ENCODE measurements around the gene BTN1A1. TPM values are rescaled to one million over a fixed set of nuclear protein-coding genes. Genes with fewer than 3 reads are reported as not detected.
"Not testable (repeated sequence)": the region's sequence is repeated elsewhere in the genome, so short reads cannot be mapped to it uniquely, and the experiment has no call there.

The BTN1A1 gene
- total and polyA plus RNA-seq, 2 donors (not counting 1 experiment from before 2014, with no cell fraction given): 0.42 to 0.74 TPM

DNA sequence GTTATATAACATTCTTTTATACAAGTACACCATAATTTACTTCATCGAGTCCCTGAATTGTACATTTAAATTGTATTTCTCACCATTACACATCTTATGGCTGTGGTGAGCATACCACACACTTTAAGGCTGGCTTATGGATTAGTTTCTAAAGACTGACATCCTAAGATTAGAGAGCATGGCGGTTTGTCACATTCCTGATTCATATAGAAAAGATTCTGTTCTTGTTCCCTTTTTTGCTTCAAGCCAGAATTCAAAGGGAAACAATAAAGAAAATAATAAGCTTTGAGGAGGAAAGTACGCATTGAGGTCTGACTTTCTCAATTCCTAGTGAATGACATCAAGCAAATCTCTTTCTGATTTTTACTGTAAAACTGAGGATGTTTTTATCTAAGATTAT is 2.5 kb downstream of the BTN1A1 start:
- H2AFZ ChIP-seq (ENCODE audit: insufficient read depth, low read depth, low read length, poor library complexity, severe bottlenecking): no peak overlapping the region
- H3K4me2 ChIP-seq (replicated peaks; ENCODE audit: low read depth, low read length, poor library complexity, severe bottlenecking): peak overlapping the region; percentile 79
- no peak overlapping the region for H3K27ac Mint-ChIP-seq
- ATAC-seq (ENCODE audit: low read depth) (no peak), DNase-seq (no peak)
- intact Hi-C loops (cut with micrococcal nuclease): loop anchor here (2.0 kb wide), 1 partner anchor 18 kb away; no protein-coding TSS in a partner anchor
- H3K4me1 ChIP-seq (ENCODE audit: control insufficient read depth in 2 of 2, insufficient read depth in 2 of 2, low read length in 2 of 2): peaks cover 18% of the 10 kb centered on the region in 2 donors
- H3K4me1 Mint-ChIP-seq: peaks cover 21% of the 10 kb centered on the region
- ChIA-PET CTCF (interaction anchor here (1.2 kb wide), 1 partner anchor 51 kb away, joined by 3 read pairs; no protein-coding TSS in a partner anchor), POLR2A (interaction anchor here (1.4 kb wide), 1 partner anchor 35 kb away, joined by 6 read pairs; no protein-coding TSS in a partner anchor)
- H3K4me3 Mint-ChIP-seq: no peak overlapping the region
- H3K9me3 ChIP-seq (ENCODE audit: control extremely low read depth in 1 of 3, control insufficient read depth in 2 of 3, insufficient read depth in 1 of 3, low read length in 2 of 3): no peaks in the 10 kb centered on the region
- no peaks in the 10 kb centered on the region for H4K20me1 ChIP-seq (ENCODE audit: control insufficient read depth, insufficient read depth, low read length, poor library complexity, severe bottlenecking)
- H3K9me3 Mint-ChIP-seq (ENCODE audit: insufficient read depth): no peaks in the 10 kb centered on the region
- H3K9ac ChIP-seq (ENCODE audit: low read length): no peak overlapping the region
- H3K27ac ChIP-seq (ENCODE audit: low read length in 2 of 2): no peak overlapping the region
- no CpG with 5 or more reads among the region's 3 CpGs for WGBS (ENCODE audit: insufficient coverage)
- TF ChIP-seq, protein P1, sequence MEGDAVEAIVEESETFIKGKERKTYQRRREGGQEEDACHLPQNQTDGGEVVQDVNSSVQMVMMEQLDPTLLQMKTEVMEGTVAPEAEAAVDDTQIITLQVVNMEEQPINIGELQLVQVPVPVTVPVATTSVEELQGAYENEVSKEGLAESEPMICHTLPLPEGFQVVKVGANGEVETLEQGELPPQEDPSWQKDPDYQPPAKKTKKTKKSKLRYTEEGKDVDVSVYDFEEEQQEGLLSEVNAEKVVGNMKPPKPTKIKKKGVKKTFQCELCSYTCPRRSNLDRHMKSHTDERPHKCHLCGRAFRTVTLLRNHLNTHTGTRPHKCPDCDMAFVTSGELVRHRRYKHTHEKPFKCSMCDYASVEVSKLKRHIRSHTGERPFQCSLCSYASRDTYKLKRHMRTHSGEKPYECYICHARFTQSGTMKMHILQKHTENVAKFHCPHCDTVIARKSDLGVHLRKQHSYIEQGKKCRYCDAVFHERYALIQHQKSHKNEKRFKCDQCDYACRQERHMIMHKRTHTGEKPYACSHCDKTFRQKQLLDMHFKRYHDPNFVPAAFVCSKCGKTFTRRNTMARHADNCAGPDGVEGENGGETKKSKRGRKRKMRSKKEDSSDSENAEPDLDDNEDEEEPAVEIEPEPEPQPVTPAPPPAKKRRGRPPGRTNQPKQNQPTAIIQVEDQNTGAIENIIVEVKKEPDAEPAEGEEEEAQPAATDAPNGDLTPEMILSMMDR (IDR thresholded peaks at IDR 0.05): no peak
- no peak for TF ChIP-seq EZH2 (IDR thresholded peaks at IDR 0.05; ENCODE audit: borderline replicate concordance, insufficient read depth, low read depth, low read length, poor library complexity, severe bottlenecking)
- H3K4me3 ChIP-seq (ENCODE audit: control extremely low read depth in 1 of 5, extremely low read depth in 1 of 5, insufficient read depth in 1 of 5, low read depth in 2 of 5, low read length in 4 of 5): no peak overlapping the region
- no peaks in the 10 kb centered on the region for H3K36me3 ChIP-seq (replicated peaks in 1 of 2; ENCODE audit: control extremely low read depth in 1 of 2, control insufficient read depth in 1 of 2, extremely low read depth in 1 of 2, insufficient read depth in 2 of 2, low read length in 1 of 2)
- no peaks in the 10 kb centered on the region for H3K79me2 ChIP-seq (ENCODE audit: control insufficient read depth, insufficient read depth, low read length)
- H3K27me3 Mint-ChIP-seq: no peaks in the 10 kb centered on the region
- H3K27me3 ChIP-seq (replicated peaks in 1 of 4; ENCODE audit: control extremely low read depth in 1 of 4, control insufficient read depth in 3 of 4, insufficient read depth in 4 of 4, low read length in 3 of 4): peaks cover 0 to 6% (median 0%) of the 10 kb centered on the region in 4 experiments

DNA sequence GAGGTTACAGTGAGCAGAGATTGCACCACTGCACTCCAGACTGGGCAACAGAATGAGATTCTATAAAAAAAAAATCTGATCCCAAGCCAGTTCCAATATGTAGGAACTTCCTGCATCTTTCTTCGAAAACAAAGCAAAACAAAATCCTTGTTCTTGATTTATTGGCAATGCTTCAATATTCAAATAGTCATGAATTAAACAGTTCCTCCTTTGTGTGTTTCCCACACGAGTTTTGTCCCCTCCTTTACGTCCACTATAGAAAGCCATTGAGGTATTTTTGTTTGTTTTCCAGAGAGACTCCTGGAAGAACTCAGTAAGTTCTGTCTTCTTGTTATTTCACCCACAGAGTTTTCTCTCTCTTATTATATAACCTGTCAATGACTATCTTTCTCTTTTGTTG is 7.6 kb downstream of the BTN1A1 start:
- intact Hi-C loops (cut with micrococcal nuclease): no loop called here
- no peak overlapping the region for H3K4me2 ChIP-seq (replicated peaks; ENCODE audit: low read depth, low read length, poor library complexity, severe bottlenecking)
- no peaks in the 10 kb centered on the region for H4K20me1 ChIP-seq (ENCODE audit: control insufficient read depth, insufficient read depth, low read length, poor library complexity, severe bottlenecking)
- no CpG with 5 or more reads among the region's 3 CpGs for WGBS (ENCODE audit: insufficient coverage)
- ATAC-seq (ENCODE audit: low read depth) (no peak), DNase-seq (no peak)
- no peaks in the 10 kb centered on the region for H3K36me3 ChIP-seq (replicated peaks in 1 of 2; ENCODE audit: control extremely low read depth in 1 of 2, control insufficient read depth in 1 of 2, extremely low read depth in 1 of 2, insufficient read depth in 2 of 2, low read length in 1 of 2)
- no peak overlapping the region for H3K9ac ChIP-seq (ENCODE audit: low read length)
- peaks cover under 1% of the 10 kb centered on the region for H3K4me1 Mint-ChIP-seq
- H3K27me3 ChIP-seq (replicated peaks in 1 of 4; ENCODE audit: control extremely low read depth in 1 of 4, control insufficient read depth in 3 of 4, insufficient read depth in 4 of 4, low read length in 3 of 4): no peaks in the 10 kb centered on the region
- H3K4me1 ChIP-seq (ENCODE audit: control insufficient read depth in 2 of 2, insufficient read depth in 2 of 2, low read length in 2 of 2): peaks cover under 1 to 2% of the 10 kb centered on the region in 2 donors
- H3K9me3 ChIP-seq (ENCODE audit: control extremely low read depth in 1 of 3, control insufficient read depth in 2 of 3, insufficient read depth in 1 of 3, low read length in 2 of 3): no peaks in the 10 kb centered on the region
- H2AFZ ChIP-seq (ENCODE audit: insufficient read depth, low read depth, low read length, poor library complexity, severe bottlenecking): no peak overlapping the region
- POLR2A ChIA-PET: no interaction called here
- H3K4me3 Mint-ChIP-seq: no peak overlapping the region
- CTCF ChIA-PET: no interaction called here
- H3K9me3 Mint-ChIP-seq (ENCODE audit: insufficient read depth): no peaks in the 10 kb centered on the region
- TF ChIP-seq, protein P1 (IDR thresholded peaks at IDR 0.05): no peak
- TF ChIP-seq EZH2 (IDR thresholded peaks at IDR 0.05; ENCODE audit: borderline replicate concordance, insufficient read depth, low read depth, low read length, poor library complexity, severe bottlenecking): no peak
- H3K79me2 ChIP-seq (ENCODE audit: control insufficient read depth, insufficient read depth, low read length): no peaks in the 10 kb centered on the region
- H3K4me3 ChIP-seq (ENCODE audit: control extremely low read depth in 1 of 5, extremely low read depth in 1 of 5, insufficient read depth in 1 of 5, low read depth in 2 of 5, low read length in 4 of 5): no peak overlapping the region
- no peak overlapping the region for H3K27ac Mint-ChIP-seq
- no peaks in the 10 kb centered on the region for H3K27me3 Mint-ChIP-seq
- H3K27ac ChIP-seq (ENCODE audit: low read length in 2 of 2): no peak overlapping the region

DNA sequence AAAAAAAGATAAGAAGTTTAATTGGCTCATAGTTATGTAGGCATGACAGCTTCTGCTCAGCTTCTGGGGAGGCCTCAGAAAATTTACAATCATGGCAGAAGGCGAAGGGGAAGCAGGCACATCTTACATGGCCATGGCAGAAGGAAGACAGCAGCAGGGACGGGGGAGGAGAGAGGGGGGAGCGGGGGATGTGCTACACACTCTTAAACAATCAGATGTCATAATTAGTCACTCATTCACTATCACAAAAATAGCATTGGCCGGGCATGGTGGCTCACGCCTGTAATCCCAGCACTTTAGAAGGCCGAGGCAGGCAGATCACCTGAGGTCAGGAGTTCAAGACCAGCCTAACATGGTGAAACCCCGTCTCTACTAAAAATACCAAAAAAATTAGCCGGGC is 10.9 kb downstream of the BTN1A1 start:
- H4K20me1 ChIP-seq (ENCODE audit: control insufficient read depth, insufficient read depth, low read length, poor library complexity, severe bottlenecking); POLR2A ChIA-PET; H3K27me3 ChIP-seq (replicated peaks in 1 of 4; ENCODE audit: control extremely low read depth in 1 of 4, control insufficient read depth in 3 of 4, insufficient read depth in 4 of 4, low read length in 3 of 4); H3K79me2 ChIP-seq (ENCODE audit: control insufficient read depth, insufficient read depth, low read length); H3K36me3 ChIP-seq (replicated peaks in 1 of 2; ENCODE audit: control extremely low read depth in 1 of 2, control insufficient read depth in 1 of 2, extremely low read depth in 1 of 2, insufficient read depth in 2 of 2, low read length in 1 of 2); H3K4me2 ChIP-seq (replicated peaks; ENCODE audit: low read depth, low read length, poor library complexity, severe bottlenecking); H3K9me3 Mint-ChIP-seq (ENCODE audit: insufficient read depth); H3K4me1 ChIP-seq (ENCODE audit: control insufficient read depth in 2 of 2, insufficient read depth in 2 of 2, low read length in 2 of 2); H3K27ac ChIP-seq (ENCODE audit: low read length in 2 of 2); H3K9me3 ChIP-seq (ENCODE audit: control extremely low read depth in 1 of 3, control insufficient read depth in 2 of 3, insufficient read depth in 1 of 3, low read length in 2 of 3); H3K27me3 Mint-ChIP-seq; H3K4me3 ChIP-seq (ENCODE audit: control extremely low read depth in 1 of 5, extremely low read depth in 1 of 5, insufficient read depth in 1 of 5, low read depth in 2 of 5, low read length in 4 of 5); intact Hi-C loops (cut with micrococcal nuclease); H3K4me1 Mint-ChIP-seq; CTCF ChIA-PET; H3K4me3 Mint-ChIP-seq; ATAC-seq (ENCODE audit: low read depth); H3K27ac Mint-ChIP-seq; H2AFZ ChIP-seq (ENCODE audit: insufficient read depth, low read depth, low read length, poor library complexity, severe bottlenecking); H3K9ac ChIP-seq (ENCODE audit: low read length); DNase-seq: not testable (repeated sequence)
- WGBS (ENCODE audit: insufficient coverage): 94% methylated on average over 4 of the region's 8 CpGs

All from B cell (primary cell).